ENCODE data around the gene NLE1.

DNA sequence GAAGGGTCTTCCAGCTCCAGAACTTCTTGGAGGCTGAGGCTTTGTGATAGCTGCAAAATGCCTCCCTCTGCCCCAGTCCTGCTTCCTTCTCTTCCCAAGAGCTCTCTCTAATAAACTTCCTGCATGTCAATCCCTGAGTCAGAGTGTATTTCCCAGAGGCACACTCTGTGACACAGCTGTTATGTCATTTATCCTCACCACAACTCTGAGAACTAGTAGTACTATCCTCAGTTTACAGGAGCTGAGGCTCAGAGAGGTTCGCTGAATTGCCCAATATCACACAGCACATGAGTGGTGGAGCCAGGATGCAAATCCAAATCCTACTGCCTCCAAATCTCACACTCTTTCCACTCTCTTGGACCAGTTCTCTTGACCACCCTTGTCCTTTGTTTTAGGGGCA, 25.6 kb upstream of the NLE1 start:
- no peak for TF ChIP-seq POLR2A (IDR thresholded peaks at IDR 0.05)
- no peak for TF ChIP-seq POLR2AphosphoS5 (IDR thresholded peaks at IDR 0.05)
- TF ChIP-seq, protein P1, sequence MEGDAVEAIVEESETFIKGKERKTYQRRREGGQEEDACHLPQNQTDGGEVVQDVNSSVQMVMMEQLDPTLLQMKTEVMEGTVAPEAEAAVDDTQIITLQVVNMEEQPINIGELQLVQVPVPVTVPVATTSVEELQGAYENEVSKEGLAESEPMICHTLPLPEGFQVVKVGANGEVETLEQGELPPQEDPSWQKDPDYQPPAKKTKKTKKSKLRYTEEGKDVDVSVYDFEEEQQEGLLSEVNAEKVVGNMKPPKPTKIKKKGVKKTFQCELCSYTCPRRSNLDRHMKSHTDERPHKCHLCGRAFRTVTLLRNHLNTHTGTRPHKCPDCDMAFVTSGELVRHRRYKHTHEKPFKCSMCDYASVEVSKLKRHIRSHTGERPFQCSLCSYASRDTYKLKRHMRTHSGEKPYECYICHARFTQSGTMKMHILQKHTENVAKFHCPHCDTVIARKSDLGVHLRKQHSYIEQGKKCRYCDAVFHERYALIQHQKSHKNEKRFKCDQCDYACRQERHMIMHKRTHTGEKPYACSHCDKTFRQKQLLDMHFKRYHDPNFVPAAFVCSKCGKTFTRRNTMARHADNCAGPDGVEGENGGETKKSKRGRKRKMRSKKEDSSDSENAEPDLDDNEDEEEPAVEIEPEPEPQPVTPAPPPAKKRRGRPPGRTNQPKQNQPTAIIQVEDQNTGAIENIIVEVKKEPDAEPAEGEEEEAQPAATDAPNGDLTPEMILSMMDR (IDR thresholded peaks at IDR 0.05) = no peak
- TF ChIP-seq EP300 (IDR thresholded peaks at IDR 0.05) = no peak
